GM18867 (cell line): Measurements from ENCODE around the gene GBP5.
"Not testable (repeated sequence)": the region's sequence is repeated elsewhere in the genome, so short reads cannot be mapped to it uniquely, and the experiment has no call there.

Experiments used
- ATAC-seq: cut with Tn5 transposase; IDR thresholded peaks from one replicate; pipeline ENCODE4 v1.9.1; 2021; ENCODE audit warnings: mild to moderate bottlenecking, moderate library complexity; ENCODE audit not compliant: unreplicated experiment

Gene GBP5

GRCh38 chr1:89284078-89284763 lies 11.6 kb upstream of the GBP5 start:
- ATAC-seq = not testable (repeated sequence)

- no peak for ATAC-seq
Observed at GRCh38 chr1:89280766-89281165, 8.1 kb upstream of the GBP5 start.

- ATAC-seq = no peak
Observed at GRCh38 chr1:89279011-89279466, 6.4 kb upstream of the GBP5 start.

GRCh38 chr1:89277725-89278124 lies 5.1 kb upstream of the GBP5 start:
- ATAC-seq = no peak

- ATAC-seq = no peak
Observed at GRCh38 chr1:89276690-89277089, 4.0 kb upstream of the GBP5 start.

GRCh38 chr1:89274411-89274857 lies 1.8 kb upstream of the GBP5 start:
- ATAC-seq = no peak

- no peak for ATAC-seq
Observed at GRCh38 chr1:89273324-89273778, 691 bp upstream of the GBP5 start.

- no peak for ATAC-seq
Observed at GRCh38 chr1:89271341-89272015, 1.2 kb downstream of the GBP5 start.

- ATAC-seq = no peak
Observed at GRCh38 chr1:89270423-89270822, 2.2 kb downstream of the GBP5 start.

GRCh38 chr1:89269277-89269676 lies 3.4 kb downstream of the GBP5 start:
- no peak for ATAC-seq

- ATAC-seq = no peak
Observed at GRCh38 chr1:89262643-89263042, 10.0 kb downstream of the GBP5 start.

- no peak for ATAC-seq
Observed at GRCh38 chr1:89261926-89262515, 10.6 kb downstream of the GBP5 start.

GRCh38 chr1:89260566-89261255 lies 11.9 kb downstream of the GBP5 start:
- no peak for ATAC-seq

- no peak for ATAC-seq
Observed at GRCh38 chr1:89260042-89260441, 12.6 kb downstream of the GBP5 start.

GRCh38 chr1:89259283-89259971 lies 13.2 kb downstream of the GBP5 start:
- ATAC-seq = no peak

GRCh38 chr1:89257041-89257440 lies 15.6 kb downstream of the GBP5 start:
- ATAC-seq = no peak

- ATAC-seq = not testable (repeated sequence)
Observed at GRCh38 chr1:89255581-89255980, 17.1 kb downstream of the GBP5 start.

GRCh38 chr1:89254658-89255287 lies 17.9 kb downstream of the GBP5 start:
- no peak for ATAC-seq

- no peak for ATAC-seq
Observed at GRCh38 chr1:89243046-89243445, 29.6 kb downstream of the GBP5 start.
